Measurements from ENCODE around the gene MARS2.
"Not testable (repeated sequence)": the region's sequence is repeated elsewhere in the genome, so short reads cannot be mapped to it uniquely, and the experiment has no call there.

MARS2 gene

GRCh38 chr2:197705912-197706838 lies 1.0 kb downstream of the MARS2 start:
- no peak for DNase-seq (ENCODE audit: low read depth, low spot score)
- no CpG with 5 or more reads among the region's 38 CpGs for WGBS (ENCODE audit: insufficient coverage, insufficient read length)
- Histone ChIP-seq H3K4me3 (ENCODE audit: low read length) (peak overlapping the region; percentile 61), H3K9me3 (ENCODE audit: control insufficient read depth, insufficient read depth, low read length) (no peaks in the 10 kb centered on the region), H3K36me3 (ENCODE audit: control insufficient read depth, insufficient read depth, low read length) (no peaks in the 10 kb centered on the region; the same call in 1 of the 2 replicates), H3K4me1 (ENCODE audit: control insufficient read depth, insufficient read depth, low read length) (no peaks in the 10 kb centered on the region), H3K27ac (ENCODE audit: low read length) (no peak overlapping the region), H3K27me3 (ENCODE audit: control insufficient read depth, insufficient read depth, low read length) (no peaks in the 10 kb centered on the region)

GRCh38 chr2:197706839-197707207 lies 1.7 kb downstream of the MARS2 start:
- WGBS (ENCODE audit: insufficient coverage, insufficient read length) = no CpG with 5 or more reads among the region's 5 CpGs
- DNase-seq (ENCODE audit: low read depth, low spot score) = no peak

GRCh38 chr2:197707316-197708213 lies 2.4 kb downstream of the MARS2 start:
- no CpG with 5 or more reads among the region's 4 CpGs for WGBS (ENCODE audit: insufficient coverage, insufficient read length)
- no peak overlapping the region for H3K27ac ChIP-seq (ENCODE audit: low read length)

More at GRCh38 chr2:197706839-197707207, 1.7 kb downstream of the MARS2 start:
- H3K4me1 ChIP-seq (ENCODE audit: control insufficient read depth, insufficient read depth, low read length) = no peaks in the 10 kb centered on the region
- no peaks in the 10 kb centered on the region for H3K27me3 ChIP-seq (ENCODE audit: control insufficient read depth, insufficient read depth, low read length)
- peaks cover 2% of the 10 kb centered on the region; the same call in 1 of the 2 replicates for H3K36me3 ChIP-seq (ENCODE audit: control insufficient read depth, insufficient read depth, low read length)
- peak overlapping the region; percentile 61; the same call in 1 of the 2 replicates for H3K4me3 ChIP-seq (ENCODE audit: low read length)
- no peaks in the 10 kb centered on the region for H3K9me3 ChIP-seq (ENCODE audit: control insufficient read depth, insufficient read depth, low read length)
- no peak overlapping the region for H3K27ac ChIP-seq (ENCODE audit: low read length)

DNA sequence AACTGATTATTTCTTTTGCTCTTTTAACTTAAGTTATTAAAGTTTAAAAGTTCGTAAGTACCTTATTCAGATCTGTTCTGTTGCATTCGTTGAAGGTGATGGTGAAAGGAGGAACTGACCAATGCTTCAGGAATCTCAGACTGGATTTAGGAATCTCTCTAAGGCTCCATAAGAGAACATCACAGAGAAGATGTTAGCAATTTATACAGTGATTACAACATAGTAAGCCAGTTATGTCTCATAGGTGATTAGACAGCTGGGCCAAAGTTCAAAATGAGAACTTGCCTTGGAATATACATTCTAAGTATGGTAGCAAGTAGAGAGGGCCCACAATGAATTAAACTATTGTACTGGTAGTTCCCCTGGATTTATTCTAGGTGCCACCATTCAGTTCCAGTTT lies 3.2 kb downstream of the MARS2 start:
- Histone ChIP-seq H3K27ac (ENCODE audit: low read length) (no peak overlapping the region), H3K4me1 (ENCODE audit: control insufficient read depth, insufficient read depth, low read length) (no peaks in the 10 kb centered on the region), H3K27me3 (ENCODE audit: control insufficient read depth, insufficient read depth, low read length) (no peaks in the 10 kb centered on the region), H3K36me3 (ENCODE audit: control insufficient read depth, insufficient read depth, low read length) (peaks cover 2% of the 10 kb centered on the region; the same call in 1 of the 2 replicates), H3K9me3 (ENCODE audit: control insufficient read depth, insufficient read depth, low read length) (no peaks in the 10 kb centered on the region), H3K4me3 (ENCODE audit: low read length) (no peak overlapping the region)
- no CpG with 5 or more reads among the region's 2 CpGs for WGBS (ENCODE audit: insufficient coverage, insufficient read length)
- DNase-seq (ENCODE audit: low read depth, low spot score) = no peak

More at GRCh38 chr2:197707316-197708213, 2.4 kb downstream of the MARS2 start:
- no peaks in the 10 kb centered on the region for H3K9me3 ChIP-seq (ENCODE audit: control insufficient read depth, insufficient read depth, low read length)
- no peak for DNase-seq (ENCODE audit: low read depth, low spot score)
- H3K27me3 ChIP-seq (ENCODE audit: control insufficient read depth, insufficient read depth, low read length) = no peaks in the 10 kb centered on the region
- H3K36me3 ChIP-seq (ENCODE audit: control insufficient read depth, insufficient read depth, low read length) = peaks cover 2% of the 10 kb centered on the region; the same call in 1 of the 2 replicates
- peak overlapping the region; percentile 3; the same call in 1 of the 2 replicates for H3K4me3 ChIP-seq (ENCODE audit: low read length)
- H3K4me1 ChIP-seq (ENCODE audit: control insufficient read depth, insufficient read depth, low read length) = no peaks in the 10 kb centered on the region

DNA sequence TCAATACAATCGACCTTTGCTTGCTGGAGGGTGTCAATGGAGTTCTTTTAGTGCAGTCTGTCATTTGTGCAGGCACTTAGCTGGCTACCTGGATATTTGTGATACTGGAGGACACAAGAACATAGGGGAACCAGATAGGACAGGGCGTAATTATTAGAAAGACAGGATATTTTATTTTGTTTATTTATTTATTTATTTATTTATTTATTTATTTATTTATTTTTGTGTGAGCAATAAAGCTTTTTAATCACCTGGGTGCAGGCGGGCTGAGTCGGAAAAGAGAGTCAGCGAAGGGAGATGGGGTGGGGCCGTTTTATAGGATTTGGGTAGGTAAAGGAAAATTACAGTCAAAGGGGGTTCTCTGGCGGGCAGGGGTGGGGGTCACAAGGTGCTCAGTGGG lies 4.0 kb downstream of the MARS2 start:
- not testable (repeated sequence) for DNase-seq (ENCODE audit: low read depth, low spot score); H3K27me3 ChIP-seq (ENCODE audit: control insufficient read depth, insufficient read depth, low read length); H3K36me3 ChIP-seq (ENCODE audit: control insufficient read depth, insufficient read depth, low read length); H3K27ac ChIP-seq (ENCODE audit: low read length); H3K4me1 ChIP-seq (ENCODE audit: control insufficient read depth, insufficient read depth, low read length); H3K9me3 ChIP-seq (ENCODE audit: control insufficient read depth, insufficient read depth, low read length); H3K4me3 ChIP-seq (ENCODE audit: low read length)
- WGBS (ENCODE audit: insufficient coverage, insufficient read length) = no CpG with 5 or more reads among the region's 7 CpGs

DNA sequence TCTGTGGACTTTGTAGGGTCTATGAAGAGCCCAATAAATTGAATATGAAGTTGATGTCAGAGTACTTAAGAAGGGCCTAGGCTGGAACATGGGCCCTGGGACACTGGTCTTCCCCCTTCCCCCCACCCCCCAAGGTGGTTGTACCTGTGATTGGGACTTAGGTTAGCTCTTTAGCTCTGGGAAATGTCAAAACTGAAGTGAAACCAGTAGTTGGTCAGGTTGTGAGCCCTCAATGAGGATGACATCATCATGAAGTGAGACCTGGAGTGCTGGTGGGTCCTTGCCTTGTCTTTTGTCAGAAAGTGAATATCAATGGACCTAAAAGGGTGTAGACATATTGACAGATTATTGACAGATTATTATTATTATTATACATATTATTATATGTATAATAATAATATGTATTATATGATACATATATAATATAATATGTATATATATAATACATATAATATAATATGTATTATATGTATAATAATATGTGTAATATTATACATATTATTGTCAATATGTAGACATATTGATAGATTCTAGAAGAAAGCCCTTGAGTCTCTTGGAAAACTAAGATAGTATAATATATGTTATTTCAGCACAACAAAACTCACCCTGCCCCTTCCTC lies 5.4 kb downstream of the MARS2 start:
- Histone ChIP-seq H3K27me3 (ENCODE audit: control insufficient read depth, insufficient read depth, low read length) (no peaks in the 10 kb centered on the region), H3K4me1 (ENCODE audit: control insufficient read depth, insufficient read depth, low read length) (no peaks in the 10 kb centered on the region), H3K36me3 (ENCODE audit: control insufficient read depth, insufficient read depth, low read length) (peaks cover 2% of the 10 kb centered on the region; the same call in 1 of the 2 replicates), H3K27ac (ENCODE audit: low read length) (no peak overlapping the region), H3K4me3 (ENCODE audit: low read length) (no peak overlapping the region), H3K9me3 (ENCODE audit: control insufficient read depth, insufficient read depth, low read length) (no peaks in the 10 kb centered on the region)
- DNase-seq (ENCODE audit: low read depth, low spot score) = no peak

DNA sequence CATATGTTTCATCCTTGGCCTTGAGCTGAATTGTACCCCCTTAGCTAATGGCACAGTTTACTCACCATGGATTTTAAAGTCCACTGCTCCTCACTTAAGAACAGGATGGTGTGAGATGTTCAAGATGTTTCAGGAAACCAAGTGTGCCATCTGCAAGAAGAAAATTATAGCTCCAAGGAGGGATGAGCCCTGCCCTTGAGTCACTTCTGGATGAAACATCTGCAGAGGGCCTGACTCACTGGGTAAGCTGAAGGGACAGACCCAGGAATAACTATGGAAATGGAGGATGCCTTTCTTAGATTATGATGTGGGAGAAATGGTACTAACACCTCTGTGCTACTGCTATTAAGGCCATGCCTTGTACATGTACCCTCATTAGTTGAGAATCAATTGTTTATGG lies 6.4 kb downstream of the MARS2 start:
- no peaks in the 10 kb centered on the region for H3K4me1 ChIP-seq (ENCODE audit: control insufficient read depth, insufficient read depth, low read length)
- H3K27me3 ChIP-seq (ENCODE audit: control insufficient read depth, insufficient read depth, low read length) = no peaks in the 10 kb centered on the region
- H3K36me3 ChIP-seq (ENCODE audit: control insufficient read depth, insufficient read depth, low read length) = peaks cover 2% of the 10 kb centered on the region; the same call in 1 of the 2 replicates
- DNase-seq (ENCODE audit: low read depth, low spot score) = no peak
- no peaks in the 10 kb centered on the region for H3K9me3 ChIP-seq (ENCODE audit: control insufficient read depth, insufficient read depth, low read length)
- H3K4me3 ChIP-seq (ENCODE audit: low read length) = no peak overlapping the region
- no peak overlapping the region for H3K27ac ChIP-seq (ENCODE audit: low read length)

DNA sequence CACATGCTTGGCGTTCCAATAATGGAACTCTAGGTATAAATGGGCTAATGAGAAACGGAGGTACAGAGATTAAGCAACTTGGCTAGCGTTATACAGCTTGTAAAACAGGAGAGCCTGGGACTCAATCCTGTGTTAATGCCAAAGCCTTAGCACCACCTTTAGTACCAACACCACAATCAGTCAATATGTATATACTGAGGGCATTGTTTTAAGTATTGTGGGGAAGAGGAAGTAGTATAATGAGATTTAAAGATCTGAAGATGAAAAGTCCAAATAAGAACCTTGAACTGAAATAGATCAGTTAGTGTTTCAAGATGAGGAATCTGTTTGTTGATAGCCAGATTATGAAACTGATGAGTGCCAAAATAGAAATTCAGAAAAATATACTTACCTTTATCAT lies 8.1 kb downstream of the MARS2 start:
- Histone ChIP-seq H3K4me1 (ENCODE audit: control insufficient read depth, insufficient read depth, low read length) (no peaks in the 10 kb centered on the region), H3K9me3 (ENCODE audit: control insufficient read depth, insufficient read depth, low read length) (no peaks in the 10 kb centered on the region), H3K36me3 (ENCODE audit: control insufficient read depth, insufficient read depth, low read length) (peaks cover 2% of the 10 kb centered on the region; the same call in 1 of the 2 replicates), H3K27me3 (ENCODE audit: control insufficient read depth, insufficient read depth, low read length) (no peaks in the 10 kb centered on the region), H3K4me3 (ENCODE audit: low read length) (no peak overlapping the region), H3K27ac (ENCODE audit: low read length) (no peak overlapping the region)
- DNase-seq (ENCODE audit: low read depth, low spot score) = no peak
- WGBS (ENCODE audit: insufficient coverage, insufficient read length) = no CpG with 5 or more reads among the region's 3 CpGs

- H3K27ac ChIP-seq (ENCODE audit: low read length) = no peak overlapping the region
- no peaks in the 10 kb centered on the region for H3K9me3 ChIP-seq (ENCODE audit: control insufficient read depth, insufficient read depth, low read length)
- no peak overlapping the region for H3K4me3 ChIP-seq (ENCODE audit: low read length)
- H3K27me3 ChIP-seq (ENCODE audit: control insufficient read depth, insufficient read depth, low read length) = no peaks in the 10 kb centered on the region
- DNase-seq (ENCODE audit: low read depth, low spot score) = no peak
- no CpG with 5 or more reads among the region's 2 CpGs for WGBS (ENCODE audit: insufficient coverage, insufficient read length)
- no peaks in the 10 kb centered on the region for H3K36me3 ChIP-seq (ENCODE audit: control insufficient read depth, insufficient read depth, low read length)
- H3K4me1 ChIP-seq (ENCODE audit: control insufficient read depth, insufficient read depth, low read length) = no peaks in the 10 kb centered on the region
These were observed 12.7 kb downstream of the MARS2 start for GRCh38 chr2:197717863-197718262.

- Histone ChIP-seq H3K4me1 (ENCODE audit: control insufficient read depth, insufficient read depth, low read length) (no peaks in the 10 kb centered on the region), H3K4me3 (ENCODE audit: low read length) (no peak overlapping the region), H3K27ac (ENCODE audit: low read length) (no peak overlapping the region), H3K36me3 (ENCODE audit: control insufficient read depth, insufficient read depth, low read length) (no peaks in the 10 kb centered on the region), H3K27me3 (ENCODE audit: control insufficient read depth, insufficient read depth, low read length) (no peaks in the 10 kb centered on the region), H3K9me3 (ENCODE audit: control insufficient read depth, insufficient read depth, low read length) (no peaks in the 10 kb centered on the region)
- DNase-seq (ENCODE audit: low read depth, low spot score) = no peak
These were observed 21.8 kb downstream of the MARS2 start for GRCh38 chr2:197727011-197727410.
